Activated CD4-positive, CD25-positive, alpha-beta regulatory T cell (primary cell): ENCODE data around the gene RNF166.

Experiments used
- DNase-seq, 4 experiments: peaks; one replicate each; lab custom pipeline; 2025; lab: John Stamatoyannopoulos, UW

RNF166 gene

DNA sequence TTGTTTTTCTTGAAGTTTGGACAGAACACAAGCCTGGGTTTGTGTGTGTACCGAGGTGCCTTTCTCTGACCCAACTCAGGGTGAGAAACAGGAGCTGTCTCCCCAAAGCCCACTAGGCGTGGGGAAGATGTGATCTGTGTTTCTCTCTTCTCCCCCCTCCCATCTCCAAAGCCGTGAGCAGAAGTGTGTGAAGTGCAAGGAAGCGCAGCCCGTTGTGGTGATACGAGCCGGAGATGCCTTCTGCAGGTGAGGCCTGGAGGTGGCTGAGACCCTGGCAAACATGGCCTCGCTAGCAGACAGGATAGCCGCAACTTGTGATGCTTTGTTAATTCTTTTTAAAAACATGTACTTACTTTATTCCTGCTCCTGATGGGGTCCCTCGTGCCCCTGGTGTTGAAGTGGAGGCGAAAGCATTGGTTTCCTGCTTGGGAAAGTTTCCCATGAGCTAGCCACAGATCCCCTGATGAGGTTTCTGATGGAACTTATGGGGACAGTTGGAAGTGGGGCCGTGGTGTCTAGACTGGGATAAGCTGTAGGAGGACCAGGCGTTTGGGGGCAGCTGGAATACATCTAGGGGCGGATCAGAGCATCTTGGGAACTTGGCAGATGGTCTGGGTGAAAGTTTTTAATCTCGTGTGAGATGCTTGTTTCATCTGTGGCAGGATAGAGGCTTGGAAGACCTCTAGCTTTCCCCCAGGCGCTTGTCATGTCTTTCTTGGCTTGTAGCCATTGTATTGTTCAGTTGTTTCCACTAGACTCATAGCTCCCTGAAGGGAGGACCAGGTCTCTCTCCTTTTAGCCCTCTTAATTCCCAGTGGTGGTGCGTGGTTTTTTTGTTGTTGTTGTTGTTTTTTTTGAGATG lies 988 bp upstream of the RNF166 start:
- no peak for DNase-seq

DNA sequence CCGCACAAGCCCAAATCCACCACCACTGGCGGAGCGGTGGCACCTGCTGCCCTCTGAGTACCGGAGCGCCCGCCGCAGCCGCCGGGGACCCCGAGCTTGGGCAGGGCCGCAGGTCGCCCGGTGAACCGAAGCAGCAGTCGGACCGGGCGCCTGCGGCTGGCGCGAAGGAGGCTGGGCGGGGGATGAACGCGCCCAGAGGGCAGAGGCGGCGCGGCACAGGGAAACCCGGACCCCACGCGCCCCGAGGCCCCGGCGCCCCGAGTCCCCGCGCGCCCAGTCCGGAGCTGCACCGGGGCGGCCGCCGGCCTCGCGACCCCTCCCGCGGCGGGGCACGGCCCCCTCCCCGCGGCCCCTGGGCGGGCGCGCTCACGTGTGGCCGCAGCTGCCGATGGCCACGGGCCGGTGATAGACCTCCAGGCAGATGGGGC lies 393 bp downstream of the RNF166 start:
- DNase-seq, result no peak

DNA sequence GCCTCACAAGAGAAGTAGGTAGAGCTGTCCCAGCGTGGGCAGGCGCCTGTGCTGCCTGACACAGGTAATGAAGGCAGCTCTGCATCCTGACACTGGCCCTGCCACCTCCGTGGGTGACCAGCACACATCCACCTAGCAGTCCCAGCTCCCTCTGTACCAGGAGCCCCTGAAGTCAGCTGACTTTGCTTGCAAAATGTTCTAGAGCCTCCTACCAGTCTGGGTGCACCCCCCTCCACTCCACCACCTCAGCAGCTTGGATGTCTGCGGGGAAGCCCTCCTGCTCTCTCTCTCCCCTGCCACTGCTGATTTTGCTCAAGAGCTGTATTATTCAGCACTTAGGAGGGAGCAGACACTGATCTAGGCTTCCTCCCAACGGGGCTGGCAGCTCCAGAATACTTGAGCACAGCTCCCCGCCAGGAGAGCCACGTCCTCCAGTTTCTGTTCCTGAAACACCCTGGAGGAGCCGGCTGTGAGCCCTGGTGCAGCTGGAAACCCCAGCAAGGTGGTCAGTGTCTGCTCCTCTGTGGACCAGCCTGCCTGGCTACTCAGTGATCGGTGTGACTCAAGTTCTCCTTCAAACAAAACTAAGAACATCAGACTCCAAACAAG lies 1.0 kb downstream of the RNF166 start:
- no peak for DNase-seq

DNA sequence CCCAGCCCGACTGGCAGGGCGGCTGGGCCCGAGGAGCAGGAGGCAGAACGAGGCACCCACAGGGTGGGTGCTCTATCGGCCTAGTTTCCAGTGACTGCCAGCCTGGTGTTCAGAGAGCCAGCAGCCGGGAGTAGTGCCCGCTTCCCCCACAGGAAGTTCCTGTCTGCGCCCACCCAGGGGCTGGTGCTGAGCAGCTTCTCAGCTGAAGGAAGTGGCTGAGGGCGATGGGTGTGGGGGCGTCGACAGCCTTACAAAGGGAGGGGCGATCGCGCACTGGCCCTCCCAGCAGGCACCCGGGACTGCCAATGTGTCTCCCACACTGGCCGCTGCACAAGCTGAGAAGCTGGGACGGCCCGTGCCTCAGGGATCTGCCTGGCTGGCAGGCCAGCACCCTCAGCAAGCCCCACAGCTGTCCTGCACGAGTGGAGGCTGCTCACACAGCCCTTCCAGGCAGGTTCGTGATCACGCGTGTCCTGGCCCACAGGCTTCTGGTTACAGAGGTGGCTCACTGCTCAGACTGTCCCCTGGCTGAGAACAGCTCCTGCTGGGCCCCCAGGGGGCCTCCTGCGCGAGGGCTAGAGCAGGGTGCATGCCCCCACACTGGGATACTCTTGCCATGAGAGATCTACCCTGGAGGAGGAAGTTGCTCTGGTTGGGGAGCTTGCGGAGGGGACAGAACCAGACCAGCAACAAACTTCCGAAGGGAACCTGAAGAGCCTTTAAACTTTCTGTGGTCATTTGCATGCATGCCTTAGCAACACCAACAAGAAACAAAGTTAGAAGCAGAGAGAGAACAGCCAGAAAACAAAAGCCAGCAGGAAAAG lies 2.5 kb downstream of the RNF166 start:
- DNase-seq, result peak in 3 of 4 experiments; percentile 26 to 49 (median 37)

DNA sequence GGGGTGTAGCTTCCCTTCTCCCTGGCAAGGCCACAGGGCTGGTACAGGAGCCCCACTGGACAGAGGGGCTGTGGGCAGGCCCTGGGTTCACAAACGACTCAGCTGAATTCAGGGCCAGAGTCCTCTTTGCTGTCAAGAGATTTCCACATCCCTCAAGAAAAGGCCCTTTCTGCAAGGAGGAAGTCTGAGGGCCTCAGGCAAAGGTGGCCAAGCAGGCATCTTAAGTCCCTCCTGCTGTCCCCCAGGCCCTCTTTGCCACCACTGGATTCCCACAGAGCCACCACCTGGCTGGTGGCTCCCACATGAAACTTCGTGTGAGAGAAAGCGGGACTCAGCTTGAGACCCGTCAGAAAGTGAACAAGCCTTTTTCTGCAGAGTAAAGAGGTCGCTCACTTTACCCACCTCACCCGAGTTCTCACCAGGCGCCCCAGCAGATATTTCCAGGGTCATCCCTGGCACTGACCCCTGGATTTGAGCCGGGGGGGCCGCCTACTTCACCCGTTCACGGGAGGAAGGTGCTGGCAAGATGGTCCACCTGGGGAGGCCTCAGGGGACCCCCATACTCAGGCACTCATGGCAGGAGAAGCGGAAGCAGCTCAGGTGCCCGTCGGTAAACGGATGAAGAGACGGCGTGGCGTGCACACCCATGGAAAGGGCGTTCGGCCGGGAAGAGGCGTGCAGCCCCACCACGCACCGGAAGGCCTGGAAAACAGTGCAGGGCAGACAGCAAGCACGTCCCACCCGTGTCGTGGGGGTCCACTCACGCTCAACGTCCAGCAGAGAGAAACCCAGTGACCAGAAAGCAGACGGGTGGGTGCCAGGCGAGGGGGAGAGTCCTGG lies 3.6 kb downstream of the RNF166 start:
- no peak for DNase-seq

DNA sequence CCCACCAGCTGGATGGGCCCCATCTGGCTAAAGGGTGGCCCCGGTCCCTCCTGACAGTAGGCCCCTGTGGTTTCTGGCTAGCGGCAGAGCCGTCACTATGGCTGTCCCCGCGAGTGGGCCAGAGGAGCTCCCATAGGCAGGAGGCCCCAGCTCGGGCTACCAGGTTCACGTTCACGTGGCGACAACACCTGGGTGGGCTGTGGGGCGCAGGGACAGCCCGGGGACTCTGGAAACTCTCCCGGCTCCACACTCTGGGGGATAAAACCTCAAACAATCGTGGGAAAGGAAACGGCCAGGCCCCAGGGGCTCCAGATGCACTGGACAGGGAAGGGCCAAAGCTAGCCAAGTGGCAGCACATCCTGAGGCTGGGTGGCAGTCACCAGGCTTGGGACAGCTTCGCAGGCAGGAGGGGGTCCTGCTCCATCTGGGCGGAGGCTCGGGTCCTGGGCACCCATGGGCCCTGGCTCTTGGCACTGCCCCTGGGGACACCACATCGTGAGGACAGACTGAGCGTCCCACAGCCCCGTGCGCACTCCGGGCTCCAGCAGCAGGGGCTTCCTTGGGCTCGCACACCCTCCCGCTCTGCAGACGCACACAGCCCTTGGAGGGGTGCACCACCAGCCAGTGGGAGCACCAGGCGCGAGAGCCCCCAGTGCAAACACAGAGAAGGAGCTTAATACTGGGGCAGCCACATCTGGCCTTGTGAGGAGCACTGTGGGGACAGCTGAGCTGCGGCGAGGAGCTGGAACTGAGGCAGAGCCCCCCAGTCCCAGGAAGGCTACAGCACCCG lies 4.4 kb downstream of the RNF166 start:
- no peak for DNase-seq

DNA sequence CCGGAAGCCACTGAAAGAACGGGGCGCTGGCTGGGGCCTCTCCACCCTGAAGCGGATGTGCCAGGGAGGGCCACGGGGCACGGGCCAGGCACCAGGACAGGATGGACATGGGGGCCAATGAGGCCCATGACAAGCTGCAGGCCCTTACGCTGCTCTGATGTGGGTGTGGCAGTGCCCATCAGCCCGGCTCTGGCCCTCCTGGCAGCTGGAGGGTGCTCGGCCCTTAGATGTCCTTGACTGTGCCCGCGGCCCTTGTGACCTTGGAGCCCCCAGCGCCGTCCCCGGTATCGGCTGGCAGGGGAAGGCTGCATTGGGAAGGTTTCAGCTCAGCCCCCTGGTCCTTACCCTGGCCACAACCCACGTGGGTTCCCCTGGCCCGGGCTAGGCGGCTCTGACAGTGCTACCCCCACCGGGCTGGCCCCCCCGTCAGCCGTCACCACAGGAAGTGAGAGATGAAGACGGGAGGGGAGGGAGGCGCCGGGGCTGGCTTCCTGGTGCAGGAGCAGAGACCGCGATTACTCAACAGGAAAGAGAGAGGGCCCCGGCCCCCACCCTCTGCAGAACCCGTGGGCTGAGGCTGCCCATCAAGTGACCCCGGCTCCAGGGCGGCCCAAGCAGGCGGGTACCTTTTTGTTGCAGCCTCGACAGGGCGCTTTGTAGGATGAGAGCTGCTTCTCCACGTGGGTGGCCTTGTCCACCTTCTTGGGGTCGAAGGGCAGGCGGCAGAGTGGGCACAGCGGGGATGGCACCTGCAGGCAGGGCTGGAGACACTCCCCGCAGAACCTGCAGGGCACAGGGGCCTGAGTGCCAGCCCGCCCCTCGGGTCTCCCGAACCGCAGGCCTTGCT lies 5.3 kb downstream of the RNF166 start:
- DNase-seq, result peak; percentile 87 to 93 (median 90)

DNA sequence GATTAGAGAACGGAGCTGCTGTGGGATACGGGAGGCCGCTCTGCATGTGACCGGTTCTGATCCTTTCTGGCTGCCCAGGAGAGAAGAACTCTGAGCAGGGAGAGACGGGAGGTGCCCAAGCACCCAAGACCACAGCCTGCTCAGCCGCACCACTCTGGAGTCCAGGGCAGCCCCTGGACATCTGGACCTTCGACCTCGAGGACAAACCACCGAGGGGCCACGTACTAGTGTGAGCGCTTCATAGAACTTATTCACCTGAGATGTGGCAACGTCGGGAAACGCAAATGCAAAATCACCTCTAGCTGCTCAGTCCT lies 5.9 kb downstream of the RNF166 start:
- no peak for DNase-seq

DNA sequence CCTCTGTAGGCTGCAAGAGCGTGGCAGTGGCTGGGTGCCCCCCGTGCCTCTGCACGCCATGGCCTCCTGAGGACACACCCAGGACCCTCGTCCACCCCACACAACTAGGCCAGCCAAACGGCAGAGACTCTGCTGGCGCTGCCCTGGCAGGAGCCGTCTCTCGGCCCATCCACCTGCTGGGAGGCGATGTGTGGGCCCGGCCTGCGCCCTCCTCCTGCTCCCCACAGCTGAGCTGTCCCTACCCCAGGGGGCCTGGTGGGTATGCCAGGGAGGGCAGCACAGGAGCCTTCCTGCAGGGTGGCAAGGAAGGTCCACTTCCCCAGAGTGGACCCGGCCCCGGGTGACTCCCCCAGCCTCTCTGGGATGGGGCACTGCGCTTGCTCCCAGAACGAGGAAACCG lies 7.0 kb downstream of the RNF166 start:
- DNase-seq, result no peak

DNA sequence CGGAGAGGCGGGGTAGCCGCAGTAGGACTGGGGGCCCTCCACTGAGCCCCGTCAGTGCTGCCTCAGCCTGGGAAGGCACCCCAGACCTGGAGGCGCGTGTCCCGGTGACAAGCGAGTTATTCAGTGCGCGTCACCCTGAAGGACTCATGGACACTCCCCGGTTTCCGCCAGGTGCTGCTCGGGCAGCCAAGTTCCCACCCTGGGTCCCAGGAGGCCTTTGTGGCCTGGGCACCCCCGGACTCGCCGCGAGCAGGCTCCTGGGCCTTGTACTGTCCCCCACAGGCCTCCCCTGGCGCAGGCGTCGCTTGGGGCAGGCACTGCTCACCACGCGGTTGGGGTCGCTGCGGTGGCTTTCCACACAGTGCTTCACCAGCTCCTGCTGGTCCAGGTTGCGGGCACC lies 7.6 kb downstream of the RNF166 start:
- no peak for DNase-seq

DNA sequence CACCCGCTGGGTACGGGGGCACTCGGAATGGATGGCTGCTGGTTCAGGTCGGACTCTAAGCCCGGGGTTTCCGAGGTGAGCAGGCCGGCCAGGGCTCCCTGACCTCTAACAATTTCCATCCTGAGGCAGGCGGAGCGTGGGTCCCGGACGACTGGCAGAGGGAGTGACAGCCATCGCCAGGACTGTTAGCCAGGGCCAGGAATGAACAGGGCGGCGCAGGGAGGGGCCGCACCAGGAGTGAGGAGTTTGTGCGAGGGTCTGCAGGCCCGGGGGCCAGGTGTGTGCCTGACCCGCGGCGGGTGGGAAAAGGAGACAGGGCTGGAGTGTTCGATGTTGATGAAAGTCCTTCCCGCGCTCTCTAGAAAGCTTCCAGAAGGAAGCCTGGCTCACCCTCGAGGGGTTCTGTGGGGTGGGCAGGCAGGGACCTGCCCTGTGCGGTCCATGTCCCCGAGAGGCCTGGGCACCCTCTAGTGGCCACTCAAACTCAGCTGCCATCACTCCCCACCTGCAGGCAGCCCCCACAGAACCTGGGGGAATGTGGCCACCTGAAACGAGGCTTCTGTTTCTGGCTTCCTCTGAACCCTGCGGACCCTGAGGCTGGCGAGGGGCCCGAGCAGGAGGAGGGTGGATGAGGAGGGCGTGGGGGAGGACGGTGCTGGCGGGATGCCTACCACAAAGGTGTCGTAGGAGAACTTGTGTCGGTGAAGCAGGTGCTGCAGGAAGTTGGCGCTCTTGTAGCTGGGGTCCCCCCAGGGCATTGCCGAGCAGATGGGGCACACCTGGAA lies 8.2 kb downstream of the RNF166 start:
- DNase-seq, result no peak

DNA sequence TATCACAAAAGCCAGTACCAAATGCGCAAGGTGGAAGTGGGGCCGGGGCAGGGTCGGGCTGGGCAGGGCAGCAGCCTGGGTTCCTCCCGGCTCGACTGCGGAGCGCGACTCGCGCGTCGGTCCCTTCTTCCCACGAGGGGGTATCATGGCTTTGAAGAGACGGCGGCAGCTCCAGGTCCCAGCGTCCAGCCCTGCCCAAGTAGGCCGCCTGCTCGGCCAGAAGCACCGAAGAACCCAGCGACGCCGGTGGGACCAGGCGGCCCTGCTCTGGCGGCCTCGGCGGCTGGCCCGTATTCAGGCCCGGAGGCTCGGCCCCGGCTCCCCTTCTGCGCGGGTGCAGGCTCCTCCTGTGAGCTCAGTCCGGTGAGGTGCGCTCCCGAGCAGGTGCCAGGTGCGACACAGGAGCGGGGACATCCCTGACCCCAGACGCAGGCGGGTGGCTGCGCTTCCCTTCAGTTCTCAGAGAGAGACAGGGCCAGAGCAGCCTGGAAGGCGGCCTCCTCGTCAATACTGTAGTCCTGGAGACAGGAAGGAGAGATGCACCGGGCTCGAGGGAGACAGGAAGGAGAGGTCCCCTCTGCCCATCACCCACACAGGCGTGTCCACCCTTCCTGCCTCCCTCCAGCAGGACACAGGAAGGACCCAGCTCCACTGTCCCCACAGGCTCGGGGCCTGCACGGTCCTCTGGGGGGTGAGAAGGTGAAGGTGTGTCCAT lies 8.9 kb downstream of the RNF166 start:
- no peak for DNase-seq

DNA sequence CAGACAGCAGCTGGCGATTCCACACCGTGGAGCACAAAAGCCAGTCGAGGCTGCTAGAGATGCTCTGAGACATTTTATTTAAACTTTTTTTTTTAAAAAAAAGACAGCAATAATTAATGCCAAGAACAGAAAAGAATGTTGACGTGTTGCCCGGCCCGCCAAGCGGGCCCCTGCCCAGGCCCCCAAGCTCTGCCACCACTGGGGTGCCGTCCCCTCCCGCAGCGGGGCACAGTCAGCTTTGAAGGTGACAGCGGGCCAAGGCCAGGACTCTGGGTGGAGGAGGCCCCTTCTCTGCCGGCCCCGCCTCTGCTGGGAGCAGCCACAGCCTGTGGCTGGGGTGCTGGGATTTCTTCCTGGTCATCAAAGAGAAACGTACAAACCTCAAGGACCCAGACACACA lies 9.8 kb downstream of the RNF166 start:
- no peak for DNase-seq

DNA sequence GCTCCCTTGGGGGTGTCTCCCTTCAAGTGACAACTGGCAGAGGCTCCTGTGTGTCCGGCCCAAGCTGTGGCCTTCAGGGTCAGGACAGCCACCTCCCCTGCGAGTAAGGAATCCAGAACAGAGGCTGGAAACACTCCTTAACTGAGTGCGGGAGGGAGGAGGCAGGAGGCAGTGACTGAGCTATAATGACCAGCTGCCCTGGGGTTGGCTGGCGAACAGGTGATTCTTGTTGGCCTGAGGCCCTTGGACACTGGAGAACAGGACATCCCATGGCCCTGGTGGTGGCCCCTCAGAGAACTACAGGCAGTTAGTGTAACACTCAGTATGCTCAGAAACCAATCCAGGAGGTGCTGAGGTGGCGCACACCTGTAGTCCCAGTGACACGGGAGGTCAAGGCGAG lies 10.5 kb downstream of the RNF166 start:
- DNase-seq, result no peak

DNA sequence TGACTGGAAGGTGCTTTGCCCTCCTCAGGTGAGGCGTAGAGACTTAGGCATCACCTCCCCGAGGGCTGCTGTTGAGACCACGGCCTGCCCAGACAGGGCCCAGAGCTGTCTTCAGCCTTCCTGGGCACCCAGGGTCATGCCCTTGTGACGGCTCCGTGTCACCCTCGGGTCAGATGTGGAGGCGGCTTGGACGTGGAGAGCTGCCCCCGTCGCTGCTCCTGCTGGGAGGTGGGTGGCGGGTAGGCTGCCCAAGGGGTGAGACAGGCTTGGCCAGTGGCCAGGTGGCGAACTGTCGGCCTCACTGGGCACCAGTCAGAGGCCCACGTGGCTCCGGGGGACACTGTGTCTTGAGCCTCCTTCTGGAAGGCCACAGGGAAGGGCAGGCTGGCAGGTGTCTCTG lies 11.0 kb downstream of the RNF166 start:
- DNase-seq, result no peak

DNA sequence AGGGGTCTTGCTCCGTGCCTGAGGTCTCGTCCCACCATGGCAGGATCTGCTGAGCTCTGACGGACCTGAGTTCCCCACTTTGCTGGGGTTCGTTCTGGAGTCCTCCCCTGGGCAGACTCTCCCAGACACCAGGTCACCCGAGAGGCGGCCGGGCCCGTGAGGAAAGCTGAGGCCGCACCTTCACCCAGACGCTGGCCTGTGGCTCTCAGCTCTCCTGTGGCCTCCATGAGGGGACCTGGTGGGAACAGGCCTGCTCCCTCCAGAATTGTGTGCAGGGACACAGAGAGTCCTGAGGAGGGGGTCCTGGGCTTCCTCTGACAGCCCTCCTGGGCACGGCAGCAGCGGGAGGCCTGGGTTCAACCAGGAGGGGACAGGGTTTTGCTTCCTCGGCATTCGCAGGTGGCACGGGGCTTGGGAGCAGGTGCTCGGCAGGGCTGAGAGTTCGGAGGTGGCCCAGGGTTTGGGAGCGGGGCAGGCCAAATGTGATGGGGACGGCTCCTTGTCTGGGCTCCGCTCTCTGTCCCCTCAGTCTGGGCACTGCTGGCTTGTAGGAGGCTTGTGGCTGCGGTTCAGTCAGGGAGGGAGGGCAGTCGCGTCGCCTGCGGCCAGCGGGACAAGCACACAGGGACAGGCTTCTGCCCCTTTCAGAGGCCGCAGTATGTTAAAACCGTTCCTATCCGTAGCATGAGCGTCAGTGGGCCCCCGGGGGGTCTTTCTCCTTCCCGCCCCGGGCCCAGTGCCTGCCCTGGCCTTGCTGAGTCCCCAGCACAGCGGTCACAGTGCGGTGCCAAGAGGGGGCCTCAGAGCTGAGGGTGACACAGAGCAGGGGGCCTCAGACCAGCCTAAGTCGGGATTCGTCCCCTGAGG lies 11.8 kb downstream of the RNF166 start:
- DNase-seq, result no peak

DNA sequence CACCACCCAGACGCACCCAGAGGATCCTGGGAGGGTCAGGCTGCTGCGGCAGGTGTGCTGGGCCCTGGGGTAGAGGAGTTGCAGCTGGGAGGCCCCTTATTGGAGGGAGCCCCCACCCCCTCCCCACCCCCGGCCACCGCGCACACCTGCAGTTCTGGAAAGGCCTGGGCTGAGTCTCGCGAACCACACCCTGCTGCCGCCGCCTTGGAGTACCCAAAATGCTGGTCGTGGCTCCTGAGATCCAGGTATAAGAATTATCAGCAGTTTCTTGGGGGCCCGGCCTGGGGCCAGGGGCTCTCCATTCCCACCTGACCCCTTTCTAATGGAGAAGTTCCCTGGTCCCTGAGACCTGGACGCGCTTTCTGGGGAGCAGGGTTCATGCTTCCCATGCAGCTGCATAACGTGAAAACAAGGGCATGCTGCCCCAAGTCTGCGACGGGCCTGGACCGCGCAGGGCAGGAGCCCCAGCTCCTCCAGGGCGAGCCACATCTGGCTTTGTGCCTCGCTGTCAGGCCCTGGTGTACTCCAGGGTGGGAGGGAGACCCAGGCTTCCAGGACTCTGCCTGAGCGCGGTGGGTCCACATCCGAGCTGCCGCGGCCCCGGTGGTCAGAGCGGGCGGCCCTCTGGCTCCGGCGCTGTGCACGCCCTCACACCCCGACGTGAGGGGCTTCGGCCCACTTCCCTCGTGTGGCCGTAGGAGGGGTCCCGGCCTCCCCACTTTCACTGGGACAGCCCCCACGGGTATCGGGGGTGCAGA lies 12.6 kb downstream of the RNF166 start:
- no peak for DNase-seq
